Measurements from ENCODE around the gene FBXL3.

The FBXL3 gene, protein sequence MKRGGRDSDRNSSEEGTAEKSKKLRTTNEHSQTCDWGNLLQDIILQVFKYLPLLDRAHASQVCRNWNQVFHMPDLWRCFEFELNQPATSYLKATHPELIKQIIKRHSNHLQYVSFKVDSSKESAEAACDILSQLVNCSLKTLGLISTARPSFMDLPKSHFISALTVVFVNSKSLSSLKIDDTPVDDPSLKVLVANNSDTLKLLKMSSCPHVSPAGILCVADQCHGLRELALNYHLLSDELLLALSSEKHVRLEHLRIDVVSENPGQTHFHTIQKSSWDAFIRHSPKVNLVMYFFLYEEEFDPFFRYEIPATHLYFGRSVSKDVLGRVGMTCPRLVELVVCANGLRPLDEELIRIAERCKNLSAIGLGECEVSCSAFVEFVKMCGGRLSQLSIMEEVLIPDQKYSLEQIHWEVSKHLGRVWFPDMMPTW

DNA sequence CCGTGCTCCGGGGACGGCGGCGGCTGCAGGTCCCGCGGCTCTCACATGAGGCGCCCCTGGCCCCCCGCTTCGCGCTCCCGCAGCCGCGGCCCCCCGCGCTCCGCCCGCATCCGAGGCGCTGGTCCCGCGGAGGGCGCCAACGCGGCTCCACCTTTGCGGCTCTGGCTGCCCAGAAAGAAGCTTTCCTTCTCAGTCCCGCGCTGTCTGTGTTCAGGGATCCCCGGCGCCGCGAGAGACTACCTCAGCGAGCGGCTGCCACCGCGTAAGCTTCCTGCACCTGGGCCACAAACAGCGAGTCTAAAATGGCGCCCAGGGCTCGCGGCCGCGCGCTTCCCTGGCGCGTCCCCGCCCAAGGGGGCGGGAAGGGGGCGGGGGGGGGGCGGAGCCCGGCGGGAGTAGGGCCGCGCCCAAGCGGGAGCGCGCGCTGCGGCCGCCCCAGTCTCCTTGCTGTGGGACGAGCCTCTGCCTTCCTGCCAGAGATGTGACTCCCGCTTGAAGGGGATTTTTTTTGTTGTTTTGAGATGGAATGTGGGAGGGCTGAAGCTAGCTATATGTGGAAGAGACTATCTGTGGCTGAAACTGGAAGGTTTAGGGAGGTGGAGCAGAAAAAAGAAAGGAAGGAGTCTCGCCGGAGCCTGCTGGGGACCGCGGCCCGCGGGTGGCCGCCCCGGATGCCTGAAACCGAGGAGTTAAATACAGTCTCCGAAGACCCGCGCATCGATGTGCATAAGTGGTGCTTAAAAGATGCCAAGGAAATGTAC, at the start of gene FBXL3:
Gene FBXL3 (minus strand): TSS at position 299 of the 761 bp plus-strand sequence. CDS start 5,299 bp downstream, outside the sequence.
- peak in 1 of 2 experiments; percentile 62 for DNase-seq

DNA sequence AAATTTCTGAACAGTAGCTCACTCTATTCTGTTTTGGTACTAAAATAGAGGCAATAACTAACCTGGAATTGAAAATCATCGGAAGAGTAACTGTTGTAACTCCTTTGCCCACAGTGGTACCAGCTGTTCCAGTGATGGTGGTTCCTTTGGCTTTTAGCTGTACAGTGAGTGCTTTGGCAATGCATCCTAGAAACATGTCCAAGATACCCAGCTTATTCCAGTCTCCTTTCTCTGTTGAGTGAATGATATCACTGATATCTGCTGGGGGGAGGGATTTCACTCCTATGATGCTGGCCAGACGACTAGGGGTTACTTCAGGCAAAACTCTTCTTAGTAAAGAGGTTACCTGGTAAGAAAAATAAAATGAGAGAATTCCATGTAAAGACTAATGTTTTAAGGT, 40.6 kb upstream of the FBXL3 start:
- no peak for DNase-seq

DNA sequence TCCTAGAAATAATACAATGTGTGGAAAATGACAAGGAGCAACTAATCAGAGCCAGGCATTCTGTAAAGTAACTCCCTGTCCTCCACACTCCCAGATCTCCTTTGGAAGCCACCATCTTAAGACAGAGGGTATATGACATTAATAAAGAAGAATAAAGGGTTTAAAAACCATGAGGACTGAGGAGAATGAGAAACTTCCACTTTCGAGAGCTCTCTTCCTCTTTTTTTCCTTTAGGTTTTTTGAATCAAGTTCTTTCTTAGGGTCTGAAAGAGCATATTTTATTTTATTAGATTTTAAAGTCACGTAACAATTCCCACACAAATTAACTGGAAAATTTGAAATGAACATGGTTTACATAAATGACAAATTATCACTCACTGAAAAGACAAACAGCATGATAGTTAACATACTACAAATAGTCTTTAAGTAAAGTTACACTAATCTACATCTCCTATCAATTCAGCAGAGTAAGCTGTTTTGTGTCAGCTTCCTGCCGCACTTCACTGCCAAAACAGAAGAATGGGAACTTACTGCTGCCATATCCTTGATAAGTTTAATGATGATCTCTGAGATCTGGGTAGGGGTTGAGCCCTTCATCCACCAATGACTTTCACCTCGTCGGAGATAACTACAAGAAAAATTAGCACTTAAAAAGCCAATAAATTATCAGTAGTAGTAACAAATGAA, 38.6 kb upstream of the FBXL3 start:
- no peak for DNase-seq

DNA sequence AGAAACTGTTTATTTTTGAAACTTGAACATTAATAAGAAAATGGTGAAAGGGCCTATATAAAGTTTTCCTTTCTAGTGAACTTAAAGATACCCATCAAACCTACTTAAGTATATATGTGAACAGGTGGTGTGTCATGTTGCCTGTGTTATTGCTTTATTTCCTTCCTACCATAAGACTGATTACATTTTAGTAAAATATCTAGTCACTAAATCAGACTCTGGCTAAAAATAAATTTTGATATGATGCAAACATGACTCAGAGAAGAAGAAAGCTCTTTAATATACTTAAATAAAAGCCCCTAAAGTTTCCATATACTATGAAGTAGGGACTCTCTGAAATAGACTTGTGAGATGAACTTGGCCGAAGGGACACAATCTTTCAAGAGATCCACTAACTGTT, 35.1 kb upstream of the FBXL3 start:
- DNase-seq: no peak

DNA sequence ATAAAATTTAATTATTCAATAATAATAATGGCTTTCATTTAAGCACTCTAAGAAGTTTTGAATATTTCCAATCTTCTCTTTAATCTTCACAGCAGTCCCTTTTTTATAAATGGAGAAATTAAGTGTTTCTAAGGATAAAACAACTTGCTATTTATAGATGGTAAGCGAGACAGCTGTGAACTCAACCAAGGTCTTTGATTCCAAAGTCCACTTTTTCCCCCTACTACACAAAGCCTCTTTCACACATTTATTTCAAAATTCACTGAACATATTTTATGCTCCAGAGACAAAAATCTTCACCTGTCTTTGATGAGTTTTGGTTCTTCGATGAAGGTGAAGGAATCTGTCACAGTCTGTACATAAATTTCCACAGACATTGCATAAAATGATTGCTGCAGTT, 34.4 kb upstream of the FBXL3 start:
- DNase-seq: no peak

DNA sequence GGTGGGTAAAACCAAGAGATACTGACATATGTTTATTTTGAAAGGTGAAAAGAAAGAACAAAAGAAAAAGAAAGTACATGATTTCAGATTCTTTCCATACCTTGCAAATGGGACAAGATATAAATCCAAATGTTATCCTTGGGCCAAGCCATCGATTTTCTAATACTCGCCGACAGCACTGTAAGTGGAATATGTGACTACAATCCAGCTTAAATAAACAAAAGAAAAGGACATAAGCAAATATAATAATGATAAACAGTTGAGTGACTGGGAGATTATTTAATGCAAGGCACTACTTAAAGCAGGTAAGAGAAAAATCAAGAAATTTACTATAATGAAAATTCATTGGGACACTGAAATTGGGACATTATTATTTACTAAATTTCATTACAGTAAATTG, 29.9 kb upstream of the FBXL3 start:
- DNase-seq: no peak

DNA sequence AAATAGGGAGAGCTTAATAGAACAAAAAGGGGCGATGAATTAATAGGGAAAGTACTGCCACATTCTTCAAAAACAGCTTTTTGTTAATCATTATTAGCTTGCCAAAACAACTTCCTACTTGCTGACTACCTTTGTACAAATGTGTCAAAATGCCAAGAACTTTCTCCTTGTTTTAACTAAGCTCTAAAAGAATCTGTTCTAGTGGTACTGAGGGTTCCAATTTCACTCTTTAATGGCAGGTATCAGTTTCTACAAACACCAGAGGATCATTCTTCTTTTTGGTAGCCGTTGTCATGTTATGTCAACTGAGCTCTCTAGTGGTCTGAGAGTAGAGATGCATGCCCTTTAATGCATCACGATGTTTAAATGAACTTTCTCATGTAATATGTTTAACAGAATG, 29.4 kb upstream of the FBXL3 start:
- DNase-seq: no peak

DNA sequence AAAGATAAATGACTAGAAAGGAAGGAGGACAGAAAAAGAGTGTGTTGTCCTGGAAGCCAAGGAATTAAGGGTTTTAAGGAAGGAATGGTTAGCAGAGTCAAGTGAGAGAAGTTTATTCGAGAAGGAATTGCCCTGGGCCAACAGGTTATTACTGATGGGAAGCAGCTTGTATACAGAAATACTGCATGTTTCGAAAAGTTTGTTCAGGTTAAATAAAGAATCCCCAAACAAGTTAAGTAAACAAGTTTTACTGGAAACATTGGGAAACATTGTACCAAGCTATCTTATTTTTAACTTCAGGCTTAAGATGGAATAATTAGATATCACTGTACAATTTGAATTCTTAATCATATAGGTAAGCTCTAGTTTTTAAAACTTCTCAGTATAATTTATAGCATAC, 28.2 kb upstream of the FBXL3 start:
- no peak for DNase-seq

DNA sequence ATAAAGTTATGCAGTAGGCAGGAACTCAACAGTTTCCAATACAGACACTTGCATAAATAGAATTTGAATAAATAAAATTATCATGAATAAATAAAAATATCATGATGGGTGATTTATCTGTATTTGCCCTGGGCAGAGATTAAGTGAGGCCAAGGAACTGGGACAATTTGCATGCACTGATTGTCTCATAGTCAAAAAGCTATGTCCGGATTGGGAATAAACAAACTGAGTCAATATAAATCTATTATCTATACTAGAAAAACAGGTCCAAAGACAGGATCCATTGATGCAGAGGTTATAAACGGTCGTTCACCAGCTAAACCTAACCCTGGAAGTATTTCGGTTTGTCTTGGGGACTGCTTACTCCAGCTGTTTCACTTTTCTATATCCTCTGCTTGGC, 26.2 kb upstream of the FBXL3 start:
- no peak for DNase-seq

DNA sequence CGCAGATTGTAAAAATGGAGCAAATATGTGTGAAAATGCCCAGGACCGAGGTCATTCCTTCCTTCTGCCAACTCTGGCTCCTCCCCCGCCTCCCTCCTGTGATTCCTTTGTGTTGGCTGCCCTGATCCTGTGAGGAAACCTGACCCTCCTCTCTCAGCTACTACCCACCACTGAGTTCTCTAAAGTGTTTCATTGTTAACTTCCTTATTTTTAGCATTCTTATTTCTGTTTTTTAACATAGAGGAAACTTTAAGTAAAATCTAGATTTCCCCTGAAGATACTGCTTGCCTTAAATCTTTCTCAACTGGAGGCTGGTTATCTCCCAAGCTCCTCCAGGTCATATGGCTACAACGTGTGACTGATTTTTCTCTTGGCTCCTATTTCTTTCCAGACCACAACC, 21.7 kb upstream of the FBXL3 start:
- DNase-seq: no peak

DNA sequence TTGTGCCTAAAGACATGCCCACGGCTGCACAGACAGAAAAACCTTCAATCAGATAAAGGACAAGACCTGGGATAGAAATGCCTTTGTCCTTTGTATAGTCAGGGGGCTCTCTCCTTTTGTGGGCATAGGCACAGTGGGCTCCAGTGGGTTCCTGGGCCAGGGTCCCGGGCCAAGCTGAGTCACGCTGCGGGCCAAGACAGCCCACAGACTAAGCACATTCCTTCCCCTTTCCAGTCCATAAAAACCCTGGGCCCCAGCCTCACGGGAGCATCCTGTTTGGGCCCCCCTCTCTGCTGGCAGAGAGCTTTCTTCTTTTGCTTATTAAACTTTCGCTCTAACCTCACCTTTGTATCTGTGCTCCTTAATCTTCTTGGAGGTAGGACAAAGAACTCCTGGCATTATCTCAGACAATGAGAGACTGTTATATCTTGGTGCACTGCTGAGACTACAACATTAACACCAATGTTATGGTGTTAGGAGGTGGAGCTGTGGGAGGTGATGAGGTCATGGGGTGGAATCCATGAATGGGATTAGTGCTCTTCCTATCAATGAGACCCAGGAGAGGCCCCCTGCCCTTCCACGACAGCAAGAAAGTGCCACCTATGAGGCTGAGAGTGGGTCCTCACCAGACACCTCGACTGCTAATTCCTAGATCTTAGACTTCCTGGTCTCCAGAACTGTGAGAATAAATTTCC, 20.8 kb upstream of the FBXL3 start:
- DNase-seq: no peak

DNA sequence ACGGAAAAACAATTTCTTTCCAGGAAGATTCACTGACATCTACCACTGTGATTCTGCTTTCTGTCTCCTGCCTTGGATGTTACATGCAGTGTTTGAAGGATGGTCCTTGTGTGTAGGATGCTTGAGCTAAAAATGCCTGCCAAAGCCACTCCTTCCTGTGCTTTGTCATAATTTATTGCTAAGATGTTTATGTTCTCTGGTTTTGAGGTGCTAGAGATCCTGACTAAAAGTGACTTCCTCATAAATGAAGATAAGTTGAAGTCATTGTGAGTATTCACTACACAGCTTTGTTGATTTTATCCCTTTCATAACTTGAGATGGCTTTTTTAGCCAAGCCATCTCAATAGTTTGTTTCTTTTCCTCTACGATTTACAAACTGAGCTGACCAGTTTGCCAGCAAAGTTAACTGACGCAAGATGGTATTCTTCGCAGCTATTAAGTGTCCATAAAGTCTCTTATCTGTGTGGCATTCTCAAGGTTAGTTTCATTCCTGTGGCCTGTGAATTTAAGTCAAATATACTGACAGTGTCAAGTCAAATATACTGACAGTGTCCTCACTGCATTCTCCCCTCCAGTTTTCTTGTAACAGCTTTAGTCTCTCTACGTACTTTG, 15.7 kb upstream of the FBXL3 start:
- DNase-seq: no peak

DNA sequence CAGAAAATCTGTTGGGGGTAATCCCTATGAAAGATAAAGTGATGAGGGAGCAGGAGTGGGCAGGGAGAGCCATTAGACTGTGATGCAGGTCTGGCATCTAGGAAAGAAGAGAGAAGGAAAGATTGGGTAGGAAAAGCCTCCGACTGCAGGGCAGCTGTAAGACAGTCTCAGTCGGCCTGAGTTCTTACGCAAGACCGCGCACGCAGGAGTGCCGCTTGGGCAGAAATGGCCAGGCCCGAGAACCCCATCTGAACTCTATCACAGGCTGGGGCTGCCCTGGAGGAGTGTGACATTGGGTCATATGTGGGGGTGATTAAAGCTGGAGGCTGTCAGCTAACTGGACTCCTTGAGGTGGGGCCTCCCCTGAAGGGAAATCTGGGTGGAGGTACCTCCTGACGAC, 13.9 kb upstream of the FBXL3 start:
- no peak for DNase-seq

DNA sequence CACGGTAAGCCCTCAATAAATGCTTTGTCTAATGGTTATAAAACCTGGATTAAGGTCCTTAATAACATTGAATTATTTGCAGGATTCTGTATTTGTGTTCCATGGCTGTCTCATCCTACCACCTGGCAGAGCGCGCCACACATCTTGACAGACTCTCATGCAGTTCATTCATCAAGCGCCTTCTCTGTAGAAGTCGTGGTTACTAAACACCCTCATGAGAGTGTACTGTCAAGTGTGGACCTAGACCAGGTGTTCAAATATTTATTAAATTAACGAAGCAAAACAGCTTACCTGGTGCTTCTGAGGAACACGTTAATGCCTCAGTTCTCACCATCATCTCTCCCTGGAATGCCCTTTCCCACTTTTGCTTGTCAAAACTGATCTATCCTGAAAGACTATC, 13.1 kb upstream of the FBXL3 start:
- no peak for DNase-seq

DNA sequence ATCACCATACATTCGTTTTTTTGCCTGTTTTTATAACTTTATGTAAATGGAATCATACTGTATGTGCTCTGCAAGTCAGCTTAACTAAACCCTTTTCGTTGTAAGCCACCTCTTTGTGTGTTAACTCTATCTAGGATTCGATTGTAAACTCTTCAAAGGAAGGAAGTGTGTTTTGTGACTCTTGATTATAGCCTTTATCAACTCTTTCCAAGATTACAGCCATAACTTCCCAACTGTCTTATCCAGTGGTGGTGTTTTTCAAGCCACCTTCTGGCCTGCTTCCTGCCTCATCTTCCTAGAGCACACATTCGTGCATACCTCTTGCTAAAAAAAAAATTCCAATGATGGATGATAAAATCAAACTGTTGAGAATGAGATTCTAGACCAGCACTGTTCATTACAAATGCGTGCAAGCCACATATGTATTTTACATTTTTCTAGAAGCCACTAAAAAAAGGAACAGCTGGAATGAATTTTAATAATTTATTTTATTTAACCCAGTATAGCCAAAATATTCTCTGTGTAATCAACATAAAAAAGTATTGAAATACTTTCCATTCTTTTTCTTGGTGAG, 12.0 kb upstream of the FBXL3 start:
- no peak for DNase-seq

DNA sequence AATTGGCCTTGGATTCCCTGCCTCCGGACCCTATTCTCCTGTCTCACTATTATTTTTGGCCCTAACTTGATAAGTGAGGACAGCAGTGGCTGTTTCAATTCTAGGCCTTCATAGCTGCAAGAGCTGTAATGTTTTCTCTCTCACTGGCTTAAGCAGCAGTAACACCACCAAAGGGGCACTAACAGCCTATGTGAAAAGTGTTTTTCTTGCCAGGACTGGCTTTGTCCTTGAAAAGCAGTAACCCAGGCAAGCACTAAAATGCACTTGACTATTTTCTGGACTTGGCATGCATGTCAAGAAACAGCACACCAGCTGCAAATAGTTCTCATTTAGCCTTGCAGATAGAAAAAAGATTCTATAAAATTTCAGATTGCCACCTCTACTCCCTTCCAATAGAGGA, 9.3 kb upstream of the FBXL3 start:
- DNase-seq: no peak

DNA sequence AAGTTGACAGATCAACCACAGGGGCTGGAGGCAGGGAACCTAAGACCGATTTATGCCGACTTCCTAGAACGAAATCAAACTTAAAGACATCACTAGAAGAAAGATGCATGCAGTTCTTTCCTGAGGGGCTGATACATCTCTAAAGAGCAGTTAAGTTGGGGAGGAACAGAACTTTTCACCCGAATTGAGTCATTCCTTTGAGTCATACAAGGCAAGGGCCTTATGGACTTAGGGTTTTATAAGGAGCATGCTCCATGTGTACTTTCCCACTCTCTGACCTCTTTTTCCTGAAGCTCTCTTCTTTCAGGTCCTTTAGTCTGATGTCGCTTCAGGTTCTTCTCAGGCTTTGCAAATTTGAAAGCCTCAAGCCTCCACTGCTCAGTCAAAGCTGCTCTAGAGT, 7.9 kb upstream of the FBXL3 start:
- DNase-seq: no peak

DNA sequence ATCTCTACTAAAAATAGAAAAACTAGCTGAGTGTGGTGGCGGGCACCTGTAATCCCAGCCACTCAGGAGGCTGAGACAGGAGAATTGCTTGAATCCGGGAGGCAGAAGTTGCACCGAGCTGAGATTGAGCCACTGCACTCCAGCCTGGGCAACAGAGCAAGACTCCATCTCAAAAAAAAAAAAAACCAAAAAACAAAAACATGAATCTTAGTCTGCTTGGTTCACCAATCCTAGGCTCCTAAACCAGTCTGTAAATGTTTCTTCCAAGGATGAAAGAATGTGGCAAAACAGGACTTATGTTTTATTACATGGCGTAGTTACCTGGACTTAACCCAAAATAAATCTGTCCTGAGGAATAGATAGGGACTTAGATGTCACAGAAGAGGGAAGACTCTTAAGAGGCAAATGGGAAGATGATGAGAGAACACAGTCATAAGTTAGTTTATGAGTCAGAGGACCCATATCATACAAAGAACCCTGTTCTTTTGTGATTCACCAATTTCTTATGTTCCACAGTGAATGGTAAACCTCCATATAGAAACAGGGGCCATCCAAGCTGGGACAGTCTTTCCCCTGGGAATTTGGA, 6.9 kb upstream of the FBXL3 start:
- no peak for DNase-seq

DNA sequence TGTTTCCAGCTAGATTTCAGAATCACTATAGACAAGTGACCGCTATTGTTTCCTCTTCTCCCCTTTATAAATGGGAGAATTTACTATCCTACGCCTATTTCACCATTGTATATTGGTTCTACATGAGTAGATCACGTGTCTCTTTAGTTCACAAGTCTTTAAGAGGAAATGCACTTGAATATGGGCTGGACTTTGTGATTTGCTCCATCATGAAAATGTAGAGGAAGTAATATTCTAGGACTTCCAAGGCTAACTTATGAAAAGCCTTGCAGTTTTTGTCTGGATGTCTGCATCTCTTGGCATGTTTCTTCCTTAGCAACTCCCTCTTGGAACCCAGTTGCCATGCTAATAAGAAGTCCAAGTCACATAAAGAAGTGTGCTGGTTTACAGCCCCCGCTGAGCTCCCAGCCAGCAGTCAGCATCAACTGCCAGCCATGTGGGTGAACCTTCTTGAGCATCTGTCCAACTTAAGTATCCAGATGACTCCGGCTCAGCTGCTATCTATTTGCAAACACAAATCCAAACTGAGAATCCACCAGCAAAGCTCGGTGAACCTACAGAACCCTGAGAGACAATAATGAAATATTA, 4.8 kb upstream of the FBXL3 start:
- peak in 1 of 2 experiments; percentile 3 for DNase-seq

DNA sequence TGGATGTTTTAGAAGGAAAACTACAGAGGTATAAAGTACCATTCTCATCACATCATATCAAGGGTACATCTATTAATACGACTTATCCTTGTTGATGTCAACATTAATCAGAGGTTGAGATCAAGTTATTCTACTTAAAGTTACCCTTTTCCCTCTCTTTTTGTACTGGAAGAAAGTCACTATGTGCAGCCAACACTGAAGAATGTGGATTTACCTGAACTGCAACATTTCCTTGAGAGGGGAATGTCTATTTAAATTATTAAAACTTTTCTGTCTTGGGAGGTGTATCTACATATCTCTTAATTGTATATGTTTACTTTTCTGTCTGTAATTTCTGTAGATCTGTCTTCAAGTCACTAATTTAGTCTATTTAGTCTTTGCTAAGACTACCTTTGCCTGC, 2.5 kb upstream of the FBXL3 start:
- DNase-seq: no peak

DNA sequence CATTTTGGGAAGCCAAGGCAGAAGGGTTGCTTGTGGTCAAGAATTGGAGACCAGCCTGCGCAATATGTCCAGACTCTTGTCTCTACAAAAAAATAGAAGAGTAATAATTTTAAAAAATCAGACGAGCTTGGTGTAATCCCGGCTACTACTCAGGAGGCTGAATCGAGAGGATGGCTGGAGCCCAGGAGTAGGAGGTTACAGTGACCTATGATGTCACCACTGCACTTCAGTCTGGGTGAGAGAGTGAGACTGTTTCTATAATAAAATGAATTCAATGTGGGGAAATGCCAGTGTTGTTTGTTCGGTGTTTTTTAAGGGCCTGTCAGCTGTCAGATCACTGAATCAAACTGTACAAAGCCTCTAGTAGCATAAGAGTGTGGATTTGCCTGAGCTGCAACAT, 1.2 kb upstream of the FBXL3 start:
- no peak for DNase-seq

Measured in NCI-H446 (cell line).